GM18519 (cell line): Measurements from ENCODE around the gene VPS13D.

Source experiments
- ATAC-seq: cut with Tn5 transposase; IDR thresholded peaks from one replicate; pipeline ENCODE4 v1.9.1; 2021; ENCODE audit warnings: mild to moderate bottlenecking, moderate library complexity; ENCODE audit not compliant: unreplicated experiment, low FRiP score

Gene VPS13D

GRCh38 chr1:12477936-12478611 lies 248.2 kb downstream of the VPS13D start:
- no peak for ATAC-seq

DNA sequence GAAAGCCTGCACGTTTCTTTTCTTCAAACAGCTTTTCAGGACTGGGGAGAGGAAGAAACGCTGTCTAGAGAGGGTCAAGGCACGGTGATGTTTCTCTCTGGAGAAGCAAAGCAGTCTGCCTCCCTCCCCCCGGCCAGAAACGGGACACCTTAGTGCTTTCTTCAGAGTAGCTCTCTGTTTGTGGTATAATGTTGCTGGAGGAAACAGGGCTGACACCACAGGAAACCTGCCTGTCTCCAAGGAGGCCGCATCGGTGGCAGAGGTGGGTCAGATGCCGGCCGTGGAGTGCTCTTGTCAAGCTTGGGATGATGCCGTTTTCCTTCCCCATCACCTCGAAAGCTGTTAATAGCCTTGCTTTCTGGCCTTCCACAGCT lies 248.8 kb downstream of the VPS13D start:
- no peak for ATAC-seq

GRCh38 chr1:12479311-12479710 lies 249.5 kb downstream of the VPS13D start:
- ATAC-seq, result no peak

- ATAC-seq, result no peak
These were observed 250.2 kb downstream of the VPS13D start for GRCh38 chr1:12480041-12480440.

- no peak for ATAC-seq
These were observed 251.0 kb downstream of the VPS13D start for GRCh38 chr1:12480748-12481362.

GRCh38 chr1:12481928-12482327 lies 252.1 kb downstream of the VPS13D start:
- ATAC-seq, result no peak

GRCh38 chr1:12482988-12483387 lies 253.2 kb downstream of the VPS13D start:
- no peak for ATAC-seq

DNA sequence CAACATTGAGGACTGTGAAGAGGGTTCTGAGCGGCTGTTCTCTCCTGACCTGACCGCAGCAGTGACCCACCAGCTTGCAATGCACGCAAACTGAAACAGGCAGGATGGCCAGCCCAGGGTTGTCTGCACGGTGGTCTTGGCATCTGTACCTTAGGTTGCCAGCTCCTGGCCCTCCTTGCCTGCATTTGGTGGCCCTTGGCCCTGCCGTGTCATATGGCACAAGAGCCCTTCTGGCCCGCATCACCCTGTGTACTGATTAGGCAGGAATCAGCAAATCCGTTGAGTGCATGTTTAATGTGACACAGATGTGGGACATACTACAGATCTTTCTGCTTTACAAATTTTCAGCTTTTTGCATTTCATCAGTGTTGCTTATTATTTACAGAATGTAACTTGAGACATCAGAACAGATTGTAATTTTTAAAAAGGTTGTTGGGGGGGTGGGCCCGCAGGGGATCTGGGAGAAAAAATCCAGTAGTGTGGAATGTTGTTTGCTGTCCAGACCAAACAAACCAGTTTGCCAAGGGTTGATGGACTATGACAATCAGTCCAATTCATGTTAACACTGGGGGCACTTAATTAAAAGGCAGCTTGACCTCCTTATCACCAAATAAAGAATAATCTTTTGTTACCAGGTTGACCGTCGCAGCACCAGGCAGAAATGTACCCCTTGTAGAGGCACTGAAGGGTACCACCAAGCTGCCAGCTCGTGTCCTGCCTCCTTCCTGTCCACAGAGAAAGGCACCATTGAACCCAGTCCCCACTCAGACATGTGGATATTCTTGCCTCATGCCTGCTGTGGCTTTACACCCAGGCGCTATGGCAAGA lies 255.6 kb downstream of the VPS13D start:
- no peak for ATAC-seq

DNA sequence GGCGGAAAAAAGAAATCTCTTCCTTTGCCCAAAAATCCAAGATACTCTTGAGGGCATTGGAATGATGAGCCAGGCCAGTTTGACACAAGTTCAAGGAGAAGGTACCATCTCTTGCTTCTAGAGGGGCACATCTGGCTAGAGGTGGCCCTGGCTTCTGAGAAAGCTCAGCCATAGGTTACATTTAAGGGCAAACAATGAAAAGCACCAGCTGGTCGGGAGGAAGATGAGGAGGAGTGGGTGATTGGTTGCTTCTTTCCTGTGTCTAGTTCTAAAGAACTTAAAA lies 256.2 kb downstream of the VPS13D start:
- ATAC-seq, result no peak

DNA sequence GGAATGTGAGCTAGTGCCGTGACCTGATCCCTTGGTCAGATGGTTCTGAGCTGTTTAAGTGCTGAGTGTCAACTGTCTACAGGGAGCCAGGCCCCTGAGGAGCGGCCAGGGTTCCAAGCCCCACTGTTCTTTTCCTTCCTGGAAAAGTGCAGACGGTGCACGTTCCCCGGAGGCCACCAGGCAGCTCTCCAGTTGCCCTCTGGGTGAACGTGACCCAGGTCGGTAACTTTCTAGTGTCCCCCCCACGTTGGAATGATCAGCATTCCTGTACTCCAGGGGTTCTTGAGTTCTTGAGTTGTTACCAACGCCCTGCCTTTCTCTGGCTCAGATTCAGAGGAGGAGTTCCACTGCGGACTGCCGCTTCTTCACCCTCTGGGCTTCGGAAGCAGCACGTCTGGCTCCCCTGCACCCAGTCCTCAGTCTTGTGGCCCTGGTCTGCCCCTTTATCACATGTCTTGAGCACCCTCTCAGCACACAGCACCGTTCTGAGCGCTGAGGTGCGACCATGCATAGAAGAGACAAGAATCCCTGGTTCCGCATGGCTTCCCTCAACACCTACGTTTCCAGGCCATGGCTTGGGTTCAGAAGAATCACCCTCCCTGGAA lies 256.7 kb downstream of the VPS13D start:
- no peak for ATAC-seq

- ATAC-seq, result no peak
These were observed 257.7 kb downstream of the VPS13D start for GRCh38 chr1:12487520-12487919.

DNA sequence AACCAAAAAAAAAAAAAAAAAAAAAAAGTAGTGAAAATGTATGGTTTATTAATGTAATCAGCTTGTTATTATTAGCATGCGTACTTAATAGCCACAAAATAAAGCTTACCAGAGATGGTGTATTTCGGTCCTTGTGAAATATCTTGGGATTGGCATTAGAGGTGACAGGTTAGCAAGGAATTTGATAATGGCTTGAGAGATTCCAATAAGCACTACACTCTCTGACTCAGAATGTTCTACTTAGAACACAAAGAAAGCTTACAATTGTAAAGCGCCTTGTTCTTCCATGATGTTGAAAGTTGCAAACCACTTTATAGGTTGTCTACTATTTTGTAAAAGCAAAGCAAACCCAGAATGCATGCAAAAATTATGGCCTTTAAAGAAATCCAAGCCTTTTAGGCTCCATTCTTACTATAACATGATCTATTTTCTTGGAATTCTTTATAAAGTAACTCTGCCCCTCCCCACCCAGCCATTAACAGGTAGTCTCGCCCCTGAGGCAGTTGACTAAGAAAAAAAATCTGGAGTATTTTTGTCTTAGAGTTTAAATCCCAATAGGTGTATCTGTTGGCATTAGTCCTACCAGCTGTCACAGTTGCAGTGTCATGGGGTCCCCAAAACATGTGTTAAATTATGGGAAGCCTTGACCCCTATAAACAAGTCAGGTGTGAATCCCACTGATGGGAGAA lies 259.0 kb downstream of the VPS13D start:
- no peak for ATAC-seq

DNA sequence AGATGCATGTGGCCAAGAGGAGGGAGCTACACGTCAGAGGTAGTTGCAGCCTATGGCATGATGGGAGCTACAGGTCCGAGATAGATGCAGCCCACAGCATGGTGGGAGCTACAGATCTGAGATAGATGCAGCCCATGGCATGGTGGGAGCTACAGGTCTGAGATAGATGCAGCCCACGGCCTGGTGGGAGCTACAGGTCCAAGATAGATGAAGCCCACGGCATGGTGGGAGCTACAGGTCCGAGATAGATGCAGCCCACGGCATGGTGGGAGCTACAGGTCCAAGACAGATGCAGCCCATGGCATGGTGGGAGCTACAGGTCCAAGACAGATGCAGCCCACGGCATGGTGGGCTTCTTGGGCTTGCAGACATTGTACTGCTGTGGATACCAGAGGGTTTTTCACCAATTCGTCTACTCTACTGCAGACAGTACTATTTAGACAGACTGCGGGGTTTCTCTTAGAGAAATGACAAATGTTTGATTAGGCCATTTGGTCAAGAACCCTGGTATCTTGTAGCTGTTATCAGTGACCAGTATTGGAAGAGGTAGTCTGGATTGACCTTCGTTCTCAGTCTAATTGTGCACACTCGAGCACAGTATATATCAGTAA lies 260.8 kb downstream of the VPS13D start:
- no peak for ATAC-seq

GRCh38 chr1:12491656-12492055 lies 261.8 kb downstream of the VPS13D start:
- no peak for ATAC-seq

GRCh38 chr1:12495725-12496124 lies 265.9 kb downstream of the VPS13D start:
- ATAC-seq, result no peak

GRCh38 chr1:12496154-12496961 lies 266.5 kb downstream of the VPS13D start:
- no peak for ATAC-seq

DNA sequence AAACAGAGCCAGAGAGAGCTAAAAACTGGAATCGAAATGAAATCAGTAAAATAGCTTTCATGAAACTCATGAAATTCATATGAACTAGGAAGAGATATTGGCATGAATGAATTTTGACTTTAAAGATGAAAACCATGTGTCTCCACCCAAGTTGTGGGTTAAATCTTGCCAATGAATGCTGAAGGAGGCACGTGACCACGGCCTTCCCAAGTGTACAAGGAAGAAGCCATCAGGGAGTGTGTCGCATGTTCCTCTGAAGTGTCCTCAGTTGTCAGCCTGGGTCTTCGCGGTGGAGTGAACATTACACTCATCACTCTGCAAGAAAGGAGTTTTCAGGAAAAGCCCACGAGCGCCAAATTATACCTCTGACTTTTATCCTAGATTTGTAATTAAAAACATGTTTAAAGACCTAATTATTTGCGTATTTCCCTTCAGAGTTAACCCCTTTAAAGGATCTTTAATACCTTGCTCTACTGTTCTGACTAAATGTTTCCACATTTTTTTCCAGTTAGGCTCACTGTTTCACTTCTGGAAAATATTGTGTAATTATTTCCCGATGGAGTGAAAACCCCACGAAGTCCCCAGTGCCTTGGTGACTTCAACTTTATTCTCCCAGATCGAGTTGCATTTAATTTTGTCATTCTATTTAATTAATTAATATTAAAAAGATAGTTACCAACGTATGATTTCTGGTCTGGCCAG lies 269.9 kb downstream of the VPS13D start:
- no peak for ATAC-seq

GRCh38 chr1:12501661-12502060 lies 271.8 kb downstream of the VPS13D start:
- no peak for ATAC-seq
